K562 (cell line): ENCODE data around the gene SAMD14. TPM values are rescaled to one million over a fixed set of nuclear protein-coding genes. Genes with fewer than 3 reads are reported as not detected.

Experiments used
- CBX1 ChIP-seq: sonication (generic); IDR thresholded peaks from 2 replicates; pipeline ENCODE4 v1.6.1; 2016; ENCODE audit warnings: antibody characterized with exemption, low read depth, mild to moderate bottlenecking
- CHD7 ChIP-seq: fragments of 200-600 bp; sonication (generic); IDR thresholded peaks from one replicate; pipeline ENCODE4 v1.6.1; 2012; ENCODE audit warnings: mild to moderate bottlenecking, low read depth, low read length, inconsistent platforms
- HNRNPL ChIP-seq: fragments of 200-400 bp; formaldehyde crosslinking; IDR thresholded peaks from 2 replicates; pipeline ENCODE4 v1.6.1; 2017; ENCODE audit warnings: low read depth, mild to moderate bottlenecking, low read length
- KLF1 ChIP-seq: fragments of 450-650 bp; IDR thresholded peaks from 2 replicates; pipeline ENCODE4 v1.6.1; 2016; ENCODE audit warnings: missing genetic modification characterization, missing compliant biosample characterization
- LEF1 ChIP-seq: fragments of 450-650 bp; IDR thresholded peaks from 2 replicates; pipeline ENCODE4 v1.6.1; 2016; ENCODE audit warnings: mild to moderate bottlenecking
- SAP30 ChIP-seq: fragments of 200-600 bp; sonication (generic); IDR thresholded peaks from 2 replicates; pipeline ENCODE4 v1.6.1; 2012; ENCODE audit warnings: borderline replicate concordance, low read depth, mild to moderate bottlenecking, moderate library complexity, low read length, control low read depth, inconsistent platforms; ENCODE audit not compliant: insufficient read depth, poor library complexity, severe bottlenecking
- TFE3 ChIP-seq: fragments of 450-650 bp; formaldehyde crosslinking; IDR thresholded peaks from 2 replicates; pipeline ENCODE4 v1.4.0; 2020; ENCODE audit warnings: mild to moderate bottlenecking, mixed read lengths
- ZBTB1 ChIP-seq: sonication (generic); formaldehyde crosslinking; IDR thresholded peaks from 2 replicates; pipeline ENCODE4 v1.8.1; 2023; ENCODE audit warnings: missing genetic modification reagents, low read depth, mild to moderate bottlenecking, borderline replicate concordance
- ZNF121 ChIP-seq: sonication (generic); formaldehyde crosslinking; conservative IDR thresholded peaks from 2 replicates; pipeline ENCODE4 v1.8.0; 2022; ENCODE audit warnings: missing genetic modification reagents
- polyA plus RNA-seq, 8 experiments: library from polyadenylated mRNA; depleted of rRNA in 4 of 8; stranded (reverse) in 5 of 8; unstranded in 3 of 8; fragments of >200 nt; fragmentation: Nextera tagmentation in 2 of 8; fragmentation: Illumina TruSeq in 1 of 8; extraction: Ambion mirVana in 2 of 8; extraction: Trizol in 1 of 8; gene quantifications; 2 replicates each; pipeline versions ENCODE4 v1.2.1 to v1.2.3, GENCODE V29; 2011 to 2014; ENCODE audit warnings: inconsistent platforms in 1 of 8, missing spikeins in 1 of 8
- total RNA-seq, 7 experiments: library from RNA; depleted of rRNA in 6 of 7; stranded (reverse); fragments of >200 nt in 6 of 7; fragmentation: Illumina TruSeq in 2 of 7; extraction: Trizol in 2 of 7; gene quantifications; 2 replicates each; pipeline versions ENCODE4 v1.2.1 to v1.2.3, GENCODE V29; 2011 to 2021; ENCODE audit warnings: low replicate concordance in 1 of 7

Gene SAMD14
- total and polyA plus RNA-seq, 9 of the 15 experiments (the other 6 are each of a cell fraction or from before 2014, with no cell fraction given) = 0.04 to 0.07 TPM; not detected in 7

- TF ChIP-seq CHD7 (no peak), LEF1 (no peak), KLF1 (tag) (peak; percentile 39; the same call in 1 of the 2 replicates), CBX1 (no peak; the same call in 1 of the 2 replicates), TFE3 (CRISPR knock-in tag) (no peak), HNRNPL (no peak; the same call in 1 of the 2 replicates), ZNF121 (CRISPR knock-in tag) (no peak), SAP30 (peak; percentile 58), ZBTB1 (no peak)
Observed at GRCh38 chr17:50149417-50150353, 19.7 kb upstream of the SAMD14 start (continued).
